ENCODE results near the gene WDR17. TPM values are rescaled to one million over a fixed set of nuclear protein-coding genes. Genes with fewer than 3 reads are reported as not detected.

WDR17 gene
- total RNA-seq, 1 experiment from 2014 or later, result 4.4 TPM

DNA sequence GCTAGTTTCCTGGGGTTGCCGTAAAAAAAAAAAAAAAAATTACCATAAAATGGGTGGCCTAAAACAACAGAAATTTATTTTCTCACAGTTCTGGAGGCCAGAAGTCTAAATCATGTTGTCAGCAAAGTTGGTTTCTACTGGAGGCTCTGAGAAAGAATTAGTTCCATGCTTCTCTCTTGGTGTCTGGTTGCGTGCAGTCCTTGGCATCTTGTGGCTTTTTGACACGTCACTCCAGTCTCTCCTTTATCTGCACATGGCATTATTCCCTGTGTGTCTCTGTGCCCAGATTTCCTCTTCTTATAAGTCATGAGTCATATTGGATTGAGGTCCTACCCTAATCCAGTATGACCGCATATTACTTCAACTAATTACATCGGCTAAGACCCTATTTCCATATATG lies 91.0 kb downstream of the WDR17 start (continued):
- TF ChIP-seq, protein P1, sequence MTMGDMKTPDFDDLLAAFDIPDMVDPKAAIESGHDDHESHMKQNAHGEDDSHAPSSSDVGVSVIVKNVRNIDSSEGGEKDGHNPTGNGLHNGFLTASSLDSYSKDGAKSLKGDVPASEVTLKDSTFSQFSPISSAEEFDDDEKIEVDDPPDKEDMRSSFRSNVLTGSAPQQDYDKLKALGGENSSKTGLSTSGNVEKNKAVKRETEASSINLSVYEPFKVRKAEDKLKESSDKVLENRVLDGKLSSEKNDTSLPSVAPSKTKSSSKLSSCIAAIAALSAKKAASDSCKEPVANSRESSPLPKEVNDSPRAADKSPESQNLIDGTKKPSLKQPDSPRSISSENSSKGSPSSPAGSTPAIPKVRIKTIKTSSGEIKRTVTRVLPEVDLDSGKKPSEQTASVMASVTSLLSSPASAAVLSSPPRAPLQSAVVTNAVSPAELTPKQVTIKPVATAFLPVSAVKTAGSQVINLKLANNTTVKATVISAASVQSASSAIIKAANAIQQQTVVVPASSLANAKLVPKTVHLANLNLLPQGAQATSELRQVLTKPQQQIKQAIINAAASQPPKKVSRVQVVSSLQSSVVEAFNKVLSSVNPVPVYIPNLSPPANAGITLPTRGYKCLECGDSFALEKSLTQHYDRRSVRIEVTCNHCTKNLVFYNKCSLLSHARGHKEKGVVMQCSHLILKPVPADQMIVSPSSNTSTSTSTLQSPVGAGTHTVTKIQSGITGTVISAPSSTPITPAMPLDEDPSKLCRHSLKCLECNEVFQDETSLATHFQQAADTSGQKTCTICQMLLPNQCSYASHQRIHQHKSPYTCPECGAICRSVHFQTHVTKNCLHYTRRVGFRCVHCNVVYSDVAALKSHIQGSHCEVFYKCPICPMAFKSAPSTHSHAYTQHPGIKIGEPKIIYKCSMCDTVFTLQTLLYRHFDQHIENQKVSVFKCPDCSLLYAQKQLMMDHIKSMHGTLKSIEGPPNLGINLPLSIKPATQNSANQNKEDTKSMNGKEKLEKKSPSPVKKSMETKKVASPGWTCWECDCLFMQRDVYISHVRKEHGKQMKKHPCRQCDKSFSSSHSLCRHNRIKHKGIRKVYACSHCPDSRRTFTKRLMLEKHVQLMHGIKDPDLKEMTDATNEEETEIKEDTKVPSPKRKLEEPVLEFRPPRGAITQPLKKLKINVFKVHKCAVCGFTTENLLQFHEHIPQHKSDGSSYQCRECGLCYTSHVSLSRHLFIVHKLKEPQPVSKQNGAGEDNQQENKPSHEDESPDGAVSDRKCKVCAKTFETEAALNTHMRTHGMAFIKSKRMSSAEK (CRISPR knock-in tag; IDR thresholded peaks at IDR 0.05; ENCODE audit: borderline replicate concordance), result no peak
- TF ChIP-seq, protein P2, sequence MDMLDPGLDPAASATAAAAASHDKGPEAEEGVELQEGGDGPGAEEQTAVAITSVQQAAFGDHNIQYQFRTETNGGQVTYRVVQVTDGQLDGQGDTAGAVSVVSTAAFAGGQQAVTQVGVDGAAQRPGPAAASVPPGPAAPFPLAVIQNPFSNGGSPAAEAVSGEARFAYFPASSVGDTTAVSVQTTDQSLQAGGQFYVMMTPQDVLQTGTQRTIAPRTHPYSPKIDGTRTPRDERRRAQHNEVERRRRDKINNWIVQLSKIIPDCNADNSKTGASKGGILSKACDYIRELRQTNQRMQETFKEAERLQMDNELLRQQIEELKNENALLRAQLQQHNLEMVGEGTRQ (CRISPR knock-in tag; IDR thresholded peaks at IDR 0.05), result no peak
- TF ChIP-seq KAT7 (CRISPR knock-in tag; IDR thresholded peaks at IDR 0.05; ENCODE audit: borderline replicate concordance), result no peak
- TF ChIP-seq, protein P3, sequence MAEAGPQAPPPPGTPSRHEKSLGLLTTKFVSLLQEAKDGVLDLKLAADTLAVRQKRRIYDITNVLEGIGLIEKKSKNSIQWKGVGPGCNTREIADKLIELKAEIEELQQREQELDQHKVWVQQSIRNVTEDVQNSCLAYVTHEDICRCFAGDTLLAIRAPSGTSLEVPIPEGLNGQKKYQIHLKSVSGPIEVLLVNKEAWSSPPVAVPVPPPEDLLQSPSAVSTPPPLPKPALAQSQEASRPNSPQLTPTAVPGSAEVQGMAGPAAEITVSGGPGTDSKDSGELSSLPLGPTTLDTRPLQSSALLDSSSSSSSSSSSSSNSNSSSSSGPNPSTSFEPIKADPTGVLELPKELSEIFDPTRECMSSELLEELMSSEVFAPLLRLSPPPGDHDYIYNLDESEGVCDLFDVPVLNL (CRISPR knock-in tag; IDR thresholded peaks at IDR 0.05; ENCODE audit: borderline replicate concordance, low read depth), result no peak
- no peak for TF ChIP-seq FOXJ3 (CRISPR knock-in tag; IDR thresholded peaks at IDR 0.05; ENCODE audit: borderline replicate concordance)
- TF ChIP-seq, protein P4, sequence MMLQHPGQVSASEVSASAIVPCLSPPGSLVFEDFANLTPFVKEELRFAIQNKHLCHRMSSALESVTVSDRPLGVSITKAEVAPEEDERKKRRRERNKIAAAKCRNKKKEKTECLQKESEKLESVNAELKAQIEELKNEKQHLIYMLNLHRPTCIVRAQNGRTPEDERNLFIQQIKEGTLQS (CRISPR knock-in tag; conservative IDR thresholded peaks at IDR 0.05), result no peak

DNA sequence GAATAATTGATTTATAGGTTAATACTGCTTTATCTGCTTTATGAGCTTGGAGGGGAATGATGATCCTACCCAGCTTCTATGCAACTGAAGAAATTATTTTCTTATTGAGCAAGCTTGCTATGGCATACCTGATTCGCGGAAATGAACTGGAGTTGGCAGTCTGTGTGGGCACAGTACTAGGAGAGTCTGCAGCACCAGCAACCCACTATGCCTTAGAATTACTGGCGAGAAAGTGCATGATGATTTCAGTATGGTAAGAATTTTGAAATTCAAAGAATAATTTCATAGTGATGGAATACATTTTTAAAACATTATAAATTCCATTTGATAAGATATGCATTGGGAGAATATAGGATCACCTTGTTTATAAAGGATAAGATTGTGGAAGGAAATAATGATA lies 97.4 kb downstream of the WDR17 start:
- H3K27me3 Mint-ChIP-seq (ENCODE audit: low read depth), result no peaks in the 10 kb centered on the region
- no peak overlapping the region for H3K27ac Mint-ChIP-seq
- H3K4me1 Mint-ChIP-seq, result no peaks in the 10 kb centered on the region
- H3K36me3 Mint-ChIP-seq, result no peaks in the 10 kb centered on the region
- POLR2A ChIA-PET, result no interaction called here
- H3K9me3 Mint-ChIP-seq, result no peaks in the 10 kb centered on the region
- DNase-seq (ENCODE audit: low spot score) (no peak), ATAC-seq (no peak)
- CTCF ChIA-PET, result no interaction called here
- no peak overlapping the region for H3K4me3 Mint-ChIP-seq
- TF ChIP-seq, protein P5, sequence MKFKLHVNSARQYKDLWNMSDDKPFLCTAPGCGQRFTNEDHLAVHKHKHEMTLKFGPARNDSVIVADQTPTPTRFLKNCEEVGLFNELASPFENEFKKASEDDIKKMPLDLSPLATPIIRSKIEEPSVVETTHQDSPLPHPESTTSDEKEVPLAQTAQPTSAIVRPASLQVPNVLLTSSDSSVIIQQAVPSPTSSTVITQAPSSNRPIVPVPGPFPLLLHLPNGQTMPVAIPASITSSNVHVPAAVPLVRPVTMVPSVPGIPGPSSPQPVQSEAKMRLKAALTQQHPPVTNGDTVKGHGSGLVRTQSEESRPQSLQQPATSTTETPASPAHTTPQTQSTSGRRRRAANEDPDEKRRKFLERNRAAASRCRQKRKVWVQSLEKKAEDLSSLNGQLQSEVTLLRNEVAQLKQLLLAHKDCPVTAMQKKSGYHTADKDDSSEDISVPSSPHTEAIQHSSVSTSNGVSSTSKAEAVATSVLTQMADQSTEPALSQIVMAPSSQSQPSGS (CRISPR knock-in tag; IDR thresholded peaks at IDR 0.05; ENCODE audit: borderline replicate concordance, low read depth), result no peak
- TF ChIP-seq ZNF219 (CRISPR knock-in tag; IDR thresholded peaks at IDR 0.05; ENCODE audit: borderline replicate concordance) (no peak), TP53 (CRISPR knock-in tag; IDR thresholded peaks at IDR 0.05) (no peak), CREM (CRISPR knock-in tag; IDR thresholded peaks at IDR 0.05) (no peak)

DNA sequence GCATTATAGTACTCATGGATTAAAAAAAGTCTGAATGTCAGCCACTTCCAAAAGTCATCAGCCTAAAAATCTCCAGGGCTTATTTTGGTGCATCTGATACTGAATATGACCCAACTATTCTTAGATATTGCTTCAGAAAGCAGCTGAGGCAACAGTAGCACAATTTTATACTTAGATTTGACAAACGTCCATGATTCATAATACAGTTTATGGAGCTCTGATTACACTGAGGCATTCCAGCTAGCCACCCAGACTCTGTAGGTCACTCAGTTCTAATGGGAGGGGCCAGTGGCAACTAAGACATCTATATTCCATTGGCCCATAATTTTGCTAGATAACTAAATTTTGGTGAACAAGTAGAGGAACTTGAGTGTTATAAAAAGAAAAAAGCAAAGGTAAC lies 119.4 kb downstream of the WDR17 start:
- no peaks in the 10 kb centered on the region; the same call in 1 of the 2 replicates for H3K27me3 Mint-ChIP-seq (ENCODE audit: low read depth)
- no peak overlapping the region for H3K27ac Mint-ChIP-seq
- ChIA-PET POLR2A (no interaction called here), CTCF (no interaction called here)
- ATAC-seq (no peak), DNase-seq (ENCODE audit: low spot score) (no peak)
- no peaks in the 10 kb centered on the region for H3K36me3 Mint-ChIP-seq
- H3K4me3 Mint-ChIP-seq, result no peak overlapping the region
- H3K4me1 Mint-ChIP-seq, result peaks cover 34% of the 10 kb centered on the region
- no peaks in the 10 kb centered on the region for H3K9me3 Mint-ChIP-seq
- TF ChIP-seq, protein P6, sequence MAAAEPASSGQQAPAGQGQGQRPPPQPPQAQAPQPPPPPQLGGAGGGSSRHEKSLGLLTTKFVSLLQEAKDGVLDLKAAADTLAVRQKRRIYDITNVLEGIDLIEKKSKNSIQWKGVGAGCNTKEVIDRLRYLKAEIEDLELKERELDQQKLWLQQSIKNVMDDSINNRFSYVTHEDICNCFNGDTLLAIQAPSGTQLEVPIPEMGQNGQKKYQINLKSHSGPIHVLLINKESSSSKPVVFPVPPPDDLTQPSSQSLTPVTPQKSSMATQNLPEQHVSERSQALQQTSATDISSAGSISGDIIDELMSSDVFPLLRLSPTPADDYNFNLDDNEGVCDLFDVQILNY (CRISPR knock-in tag; IDR thresholded peaks at IDR 0.05), result no peak
- TF ChIP-seq PRRX2 (CRISPR knock-in tag; IDR thresholded peaks at IDR 0.05) (no peak), MXD4 (CRISPR knock-in tag; IDR thresholded peaks at IDR 0.05; ENCODE audit: borderline replicate concordance) (no peak), OVOL2 (CRISPR knock-in tag; IDR thresholded peaks at IDR 0.05; ENCODE audit: borderline replicate concordance) (no peak), ZNF263 (CRISPR knock-in tag; IDR thresholded peaks at IDR 0.05; ENCODE audit: low read depth) (no peak), ZNF232 (CRISPR knock-in tag; IDR thresholded peaks at IDR 0.05) (no peak), SP1 (CRISPR knock-in tag; conservative IDR thresholded peaks at IDR 0.05) (no peak), ZNF423 (CRISPR knock-in tag; IDR thresholded peaks at IDR 0.05) (no peak)
- TF ChIP-seq, protein P1 (CRISPR knock-in tag; IDR thresholded peaks at IDR 0.05; ENCODE audit: borderline replicate concordance), result no peak
- TF ChIP-seq, protein P4 (CRISPR knock-in tag; conservative IDR thresholded peaks at IDR 0.05), result no peak
